SK-N-SH treated with all-trans-retinoic acid at 6 μM for 48 hours (cell line): ENCODE measurements around the gene UBQLN4.

ENCODE experiments used
- ATAC-seq: fragments of 200-7000 bp; cut with Tn5 transposase; 3 replicates; pipeline ENCODE4 v1.9.1; 2020; ENCODE audit warnings: mild to moderate bottlenecking, moderate library complexity
- ARNTL ChIP-seq: fragments of 450-650 bp; formaldehyde crosslinking; IDR thresholded peaks from 2 replicates; pipeline ENCODE4 v1.5.0; 2020; ENCODE audit warnings: low read depth, mild to moderate bottlenecking, moderate library complexity, borderline replicate concordance
- BACH2 ChIP-seq: fragments of 250-450 bp; sonication (Bioruptor Pico); IDR thresholded peaks from 2 replicates; pipeline ENCODE4 v1.9.0; 2021; ENCODE audit warnings: mild to moderate bottlenecking, borderline replicate concordance
- CREB5 ChIP-seq: fragments of 250-450 bp; sonication (Bioruptor Pico); IDR thresholded peaks from 2 replicates; pipeline ENCODE4 v1.5.1; 2020; ENCODE audit warnings: low read depth, mild to moderate bottlenecking, moderate library complexity
- CSDC2 ChIP-seq: fragments of 250-450 bp; sonication (Bioruptor Pico); IDR thresholded peaks from 2 replicates; pipeline ENCODE4 v1.5.0; 2020; ENCODE audit warnings: mild to moderate bottlenecking, moderate library complexity
- CSRNP3 ChIP-seq: fragments of 250-450 bp; sonication (Bioruptor Pico); IDR thresholded peaks from 2 replicates; pipeline ENCODE4 v1.5.1; 2021; ENCODE audit warnings: mild to moderate bottlenecking, moderate library complexity
- GLIS3 ChIP-seq: fragments of 250-450 bp; sonication (Bioruptor Pico); IDR thresholded peaks from 2 replicates; pipeline ENCODE4 v1.5.0; 2020; ENCODE audit warnings: mild to moderate bottlenecking, moderate library complexity
- ISL1 ChIP-seq: fragments of 250-450 bp; sonication (Bioruptor Pico); IDR thresholded peaks from 2 replicates; pipeline ENCODE4 v2.1.2; 2022; ENCODE audit warnings: mild to moderate bottlenecking, moderate library complexity
- OSR1 ChIP-seq: fragments of 250-450 bp; sonication (Bioruptor Pico); IDR thresholded peaks from 2 replicates; pipeline ENCODE4 v1.8.0; 2022; ENCODE audit warnings: moderate library complexity, mild to moderate bottlenecking, inconsistent platforms
- PATZ1 ChIP-seq: fragments of 250-450 bp; sonication (Bioruptor Pico); IDR thresholded peaks from 2 replicates; pipeline ENCODE4 v1.8.0; 2020; ENCODE audit warnings: mild to moderate bottlenecking, moderate library complexity, borderline replicate concordance
- POU6F1 ChIP-seq: fragments of 250-450 bp; sonication (Bioruptor Pico); IDR thresholded peaks from 2 replicates; pipeline ENCODE4 v1.8.0; 2021; ENCODE audit warnings: low read depth, mild to moderate bottlenecking, moderate library complexity, borderline replicate concordance
- PPARA ChIP-seq: fragments of 250-450 bp; sonication (Bioruptor Pico); IDR thresholded peaks from 2 replicates; pipeline ENCODE4 v1.5.0; 2020; ENCODE audit warnings: mild to moderate bottlenecking, borderline replicate concordance
- RARB ChIP-seq: fragments of 250-450 bp; sonication (Bioruptor Pico); IDR thresholded peaks from 2 replicates; pipeline ENCODE4 v1.8.0; 2021; ENCODE audit warnings: mild to moderate bottlenecking, moderate library complexity
- TCF4 ChIP-seq: fragments of 250-450 bp; sonication (Bioruptor Pico); IDR thresholded peaks from 2 replicates; pipeline ENCODE4 v1.8.0; 2021; ENCODE audit warnings: mild to moderate bottlenecking, moderate library complexity, borderline replicate concordance
- TOX ChIP-seq: fragments of 250-450 bp; sonication (Bioruptor Pico); IDR thresholded peaks from 2 replicates; pipeline ENCODE4 v1.8.0; 2021; ENCODE audit warnings: mild to moderate bottlenecking, moderate library complexity, borderline replicate concordance
- TSHZ2 ChIP-seq: fragments of 250-450 bp; sonication (Bioruptor Pico); IDR thresholded peaks from 2 replicates; pipeline ENCODE4 v1.5.0; 2020; ENCODE audit warnings: mild to moderate bottlenecking, moderate library complexity
- ZC3H10 ChIP-seq: fragments of 250-450 bp; sonication (Bioruptor Pico); IDR thresholded peaks from 2 replicates; pipeline ENCODE4 v1.5.1; 2021; ENCODE audit warnings: mild to moderate bottlenecking, moderate library complexity
- ZFP3 ChIP-seq: fragments of 250-450 bp; sonication (Bioruptor Pico); IDR thresholded peaks from 2 replicates; pipeline ENCODE4 v1.5.0; 2020; ENCODE audit warnings: mild to moderate bottlenecking, moderate library complexity
- ZFP30 ChIP-seq: fragments of 450-650 bp; formaldehyde crosslinking; IDR thresholded peaks from 2 replicates; pipeline ENCODE4 v1.5.0; 2022; ENCODE audit warnings: mild to moderate bottlenecking, moderate library complexity
- ZNF565 ChIP-seq: fragments of 450-650 bp; formaldehyde crosslinking; conservative IDR thresholded peaks from 2 replicates; pipeline ENCODE4 v1.5.0; 2020; ENCODE audit warnings: low read depth, mild to moderate bottlenecking, moderate library complexity
- ZNF70 ChIP-seq: fragments of 450-650 bp; formaldehyde crosslinking; IDR thresholded peaks from 2 replicates; pipeline ENCODE4 v1.5.0; 2020; ENCODE audit warnings: mild to moderate bottlenecking, moderate library complexity
- ZNF8 ChIP-seq: fragments of 450-650 bp; formaldehyde crosslinking; IDR thresholded peaks from 2 replicates; pipeline ENCODE4 v1.5.0; 2020; ENCODE audit warnings: mild to moderate bottlenecking, moderate library complexity

UBQLN4 gene

GRCh38 chr1:156051011-156051725 is 2.4 kb downstream of the UBQLN4 start:
- ATAC-seq = no peak
- TF ChIP-seq ISL1 (CRISPR knock-in tag) (no peak), TSHZ2 (CRISPR knock-in tag) (no peak), PPARA (CRISPR knock-in tag) (no peak), ZNF70 (CRISPR knock-in tag) (no peak), GLIS3 (no peak), ZNF8 (CRISPR knock-in tag) (no peak), ZFP3 (no peak), ZC3H10 (CRISPR knock-in tag) (no peak), OSR1 (CRISPR knock-in tag) (no peak), ZFP30 (CRISPR knock-in tag) (no peak), TCF4 (CRISPR knock-in tag) (no peak), RARB (CRISPR knock-in tag) (no peak), ZNF565 (CRISPR knock-in tag) (no peak), CSDC2 (CRISPR knock-in tag) (no peak), ARNTL (CRISPR knock-in tag) (no peak), CSRNP3 (CRISPR knock-in tag) (no peak), CREB5 (no peak), PATZ1 (CRISPR knock-in tag) (no peak), POU6F1 (CRISPR knock-in tag) (no peak), BACH2 (CRISPR knock-in tag) (no peak)

GRCh38 chr1:156050376-156050775 is 3.2 kb downstream of the UBQLN4 start:
- ATAC-seq = no peak
- no peak for TF ChIP-seq PPARA (CRISPR knock-in tag)
- no peak for TF ChIP-seq PATZ1 (CRISPR knock-in tag)
- no peak for TF ChIP-seq ZNF70 (CRISPR knock-in tag)
- TF ChIP-seq GLIS3 = no peak
- no peak for TF ChIP-seq CREB5
- no peak for TF ChIP-seq TOX (CRISPR knock-in tag)
- TF ChIP-seq TSHZ2 (CRISPR knock-in tag) = no peak
- no peak for TF ChIP-seq POU6F1 (CRISPR knock-in tag)
